Calu3 (cell line): ENCODE data around the gene APOBEC3G. TPM values are rescaled to one million over a fixed set of nuclear protein-coding genes. Genes with fewer than 3 reads are reported as not detected.

Experiments
- BruUV-seq: library from RNA; stranded (reverse); fragments of 400-500 nt; replicated peaks from 2 replicates; lab custom pipeline; 2021; lab: Mats Ljungman, UMichigan
- CTCF ChIA-PET: fragments of 300-600 bp; sonication (Branson Sonifier 250); formaldehyde crosslinking; loops from one replicate; lab custom pipeline; 2022; ENCODE audit warnings: antibody characterized with exemption; lab: Charles Lee
- DNase-seq: peaks from one replicate; pipeline ENCODE4 v3.0.0; 2022
- H3K27ac Mint-ChIP-seq: one replicate; pipeline ENCODE4 v1.8.0; 2022; ENCODE audit warnings: mixed read lengths; ENCODE audit not compliant: unreplicated experiment
- H3K27me3 Mint-ChIP-seq: one replicate; pipeline ENCODE4 v1.8.0; 2022; ENCODE audit warnings: mixed read lengths; ENCODE audit not compliant: unreplicated experiment
- H3K36me3 Mint-ChIP-seq: one replicate; pipeline ENCODE4 v1.8.0; 2022; ENCODE audit warnings: mild to moderate bottlenecking, moderate library complexity, mixed read lengths; ENCODE audit not compliant: insufficient read depth, unreplicated experiment
- H3K4me1 Mint-ChIP-seq: one replicate; pipeline ENCODE4 v1.8.0; 2022; ENCODE audit warnings: mild to moderate bottlenecking, low read depth, mixed read lengths; ENCODE audit not compliant: unreplicated experiment
- H3K4me3 Mint-ChIP-seq: one replicate; pipeline ENCODE4 v1.8.0; 2022; ENCODE audit warnings: mild to moderate bottlenecking, low read depth, moderate library complexity, mixed read lengths; ENCODE audit not compliant: unreplicated experiment
- H3K9me3 Mint-ChIP-seq: one replicate; pipeline ENCODE4 v1.8.0; 2022; ENCODE audit warnings: low read depth, mixed read lengths; ENCODE audit not compliant: unreplicated experiment
- intact Hi-C: fragments of 100-400 bp; cut with micrococcal nuclease; formaldehyde crosslinking; loops from one replicate; pipeline ENCODE4 v1.10.0; 2022; ENCODE audit not compliant: unreplicated experiment
- total RNA-seq: library from RNA; stranded (reverse); gene quantifications from 2 replicates; pipeline ENCODE4 v1.2.3, GENCODE V29; 2022
- TF ChIP-seq, protein P1 (sequence below): fragments of 200-600 bp; IDR thresholded peaks from one replicate; pipeline ENCODE4 v1.8.0; 2022; ENCODE audit warnings: antibody characterized with exemption; ENCODE audit not compliant: unreplicated experiment

APOBEC3G gene
- total RNA-seq, 1 experiment from 2014 or later, result 12.3 TPM

DNA sequence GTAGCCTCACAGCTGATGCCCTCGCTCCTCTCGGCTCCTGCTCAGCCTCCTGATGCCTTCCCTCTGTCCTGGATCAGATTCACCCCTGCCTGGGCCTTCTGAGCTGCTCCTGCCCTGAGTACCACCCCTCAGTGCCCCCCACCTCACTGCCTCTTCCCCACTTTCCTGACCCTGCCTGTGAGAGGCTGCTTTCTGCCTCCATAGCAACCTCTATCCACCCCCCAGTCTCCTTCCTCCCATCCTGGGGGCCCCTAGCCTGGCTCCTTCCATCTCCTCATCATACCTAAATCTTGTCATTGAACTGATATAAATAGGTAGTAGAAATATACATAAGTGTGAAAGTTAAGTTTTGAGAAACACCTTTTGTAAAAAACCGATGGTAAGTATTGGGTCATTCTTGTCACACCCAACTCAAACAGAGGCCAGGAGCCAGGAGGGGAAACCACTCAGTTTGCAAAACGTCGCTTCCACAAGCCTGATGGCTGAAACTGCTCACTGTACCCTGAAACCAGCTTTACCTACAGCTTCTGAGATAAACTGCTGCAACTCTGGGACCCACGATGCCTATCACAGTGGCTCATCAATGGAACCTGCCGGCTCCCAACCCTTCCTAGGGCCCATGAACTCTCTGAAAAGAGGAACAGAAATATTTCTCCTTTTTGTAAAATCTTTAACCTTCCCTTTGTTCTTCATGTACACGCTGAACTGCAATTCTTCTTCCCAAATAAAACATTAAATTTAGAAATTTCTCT is 15.2 kb downstream of the APOBEC3G start:
- Mint-ChIP-seq H3K27ac (no peak overlapping the region), H3K9me3 (no peaks in the 10 kb centered on the region), H3K27me3 (peaks cover 20% of the 10 kb centered on the region), H3K4me1 (no peaks in the 10 kb centered on the region), H3K4me3 (no peak overlapping the region), H3K36me3 (no peaks in the 10 kb centered on the region)
- BruUV-seq, result no TSS peak
- intact Hi-C loops, result no loop called here
- no peak for DNase-seq
- CTCF ChIA-PET, result no interaction called here
- TF ChIP-seq, protein P1, sequence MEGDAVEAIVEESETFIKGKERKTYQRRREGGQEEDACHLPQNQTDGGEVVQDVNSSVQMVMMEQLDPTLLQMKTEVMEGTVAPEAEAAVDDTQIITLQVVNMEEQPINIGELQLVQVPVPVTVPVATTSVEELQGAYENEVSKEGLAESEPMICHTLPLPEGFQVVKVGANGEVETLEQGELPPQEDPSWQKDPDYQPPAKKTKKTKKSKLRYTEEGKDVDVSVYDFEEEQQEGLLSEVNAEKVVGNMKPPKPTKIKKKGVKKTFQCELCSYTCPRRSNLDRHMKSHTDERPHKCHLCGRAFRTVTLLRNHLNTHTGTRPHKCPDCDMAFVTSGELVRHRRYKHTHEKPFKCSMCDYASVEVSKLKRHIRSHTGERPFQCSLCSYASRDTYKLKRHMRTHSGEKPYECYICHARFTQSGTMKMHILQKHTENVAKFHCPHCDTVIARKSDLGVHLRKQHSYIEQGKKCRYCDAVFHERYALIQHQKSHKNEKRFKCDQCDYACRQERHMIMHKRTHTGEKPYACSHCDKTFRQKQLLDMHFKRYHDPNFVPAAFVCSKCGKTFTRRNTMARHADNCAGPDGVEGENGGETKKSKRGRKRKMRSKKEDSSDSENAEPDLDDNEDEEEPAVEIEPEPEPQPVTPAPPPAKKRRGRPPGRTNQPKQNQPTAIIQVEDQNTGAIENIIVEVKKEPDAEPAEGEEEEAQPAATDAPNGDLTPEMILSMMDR, result no peak

DNA sequence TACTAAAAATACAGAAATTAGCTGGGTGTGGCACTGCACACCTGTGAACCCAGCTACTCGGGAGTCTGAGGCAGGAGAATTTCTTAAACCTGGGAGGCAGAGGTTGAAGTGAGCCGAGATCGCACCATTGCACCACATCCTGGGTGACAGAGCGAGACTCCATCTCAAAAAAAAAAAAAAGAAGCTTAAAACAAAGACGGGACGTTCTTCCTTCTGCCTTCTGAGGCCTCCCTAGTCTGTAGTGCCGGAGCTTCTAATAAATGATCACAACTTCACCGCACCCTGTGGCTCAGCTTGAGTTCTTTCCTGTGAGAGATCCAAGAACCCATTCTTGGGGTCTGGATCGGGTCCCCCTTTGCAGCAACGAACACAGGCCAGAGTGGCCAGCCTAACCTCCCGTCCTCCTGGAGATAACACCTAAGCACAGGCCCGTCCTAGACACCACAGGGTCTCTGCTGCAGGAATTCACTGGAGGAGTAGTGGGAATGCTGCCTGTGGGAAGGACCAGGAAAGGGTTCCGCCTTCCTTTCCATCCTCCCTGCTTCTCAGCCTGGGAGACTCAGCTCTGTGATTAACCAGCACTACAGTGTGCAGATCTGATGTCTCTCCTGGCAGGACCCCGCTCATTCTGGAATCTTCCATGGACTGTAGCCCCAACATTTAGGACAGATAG is 17.8 kb downstream of the APOBEC3G start:
- CTCF ChIA-PET, result no interaction called here
- H3K9me3 Mint-ChIP-seq, result no peaks in the 10 kb centered on the region
- no peak overlapping the region for H3K27ac Mint-ChIP-seq
- H3K36me3 Mint-ChIP-seq, result no peaks in the 10 kb centered on the region
- intact Hi-C loops, result loop anchor here (2.0 kb wide), 1 partner anchor 40 kb away; no protein-coding TSS in a partner anchor
- no peak overlapping the region for H3K4me3 Mint-ChIP-seq
- H3K27me3 Mint-ChIP-seq, result peaks cover 20% of the 10 kb centered on the region
- TF ChIP-seq, protein P1, result no peak
- BruUV-seq, result no TSS peak
- no peak for DNase-seq
- no peaks in the 10 kb centered on the region for H3K4me1 Mint-ChIP-seq

DNA sequence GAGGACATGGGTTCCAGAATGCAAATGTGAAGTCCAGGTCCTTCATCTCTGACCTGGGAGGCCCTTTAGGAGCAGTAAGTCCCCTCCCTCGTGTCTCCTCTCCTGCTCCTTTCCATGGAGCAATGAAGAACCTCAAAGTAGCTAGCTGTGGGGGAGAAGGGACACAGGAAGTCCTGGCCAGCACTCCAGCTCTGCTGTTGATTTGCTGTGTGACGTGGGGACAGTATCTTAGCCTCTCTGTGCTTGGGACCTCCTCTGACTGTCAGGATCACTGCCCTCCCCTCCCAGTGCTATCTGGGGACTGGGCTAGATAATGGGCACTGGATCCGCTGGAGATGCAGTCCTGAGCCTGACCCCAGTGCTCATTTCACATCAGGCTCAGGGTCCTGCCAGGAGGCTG is 18.9 kb downstream of the APOBEC3G start:
- no peak overlapping the region for H3K27ac Mint-ChIP-seq
- peaks cover 20% of the 10 kb centered on the region for H3K27me3 Mint-ChIP-seq
- no peak for DNase-seq
- H3K4me1 Mint-ChIP-seq, result no peaks in the 10 kb centered on the region
- BruUV-seq, result no TSS peak
- no peaks in the 10 kb centered on the region for H3K9me3 Mint-ChIP-seq
- CTCF ChIA-PET, result no interaction called here
- no peaks in the 10 kb centered on the region for H3K36me3 Mint-ChIP-seq
- H3K4me3 Mint-ChIP-seq, result no peak overlapping the region
- TF ChIP-seq, protein P1, result no peak
- intact Hi-C loops, result loop anchor here (2.0 kb wide), 1 partner anchor 41 kb away; no protein-coding TSS in a partner anchor

DNA sequence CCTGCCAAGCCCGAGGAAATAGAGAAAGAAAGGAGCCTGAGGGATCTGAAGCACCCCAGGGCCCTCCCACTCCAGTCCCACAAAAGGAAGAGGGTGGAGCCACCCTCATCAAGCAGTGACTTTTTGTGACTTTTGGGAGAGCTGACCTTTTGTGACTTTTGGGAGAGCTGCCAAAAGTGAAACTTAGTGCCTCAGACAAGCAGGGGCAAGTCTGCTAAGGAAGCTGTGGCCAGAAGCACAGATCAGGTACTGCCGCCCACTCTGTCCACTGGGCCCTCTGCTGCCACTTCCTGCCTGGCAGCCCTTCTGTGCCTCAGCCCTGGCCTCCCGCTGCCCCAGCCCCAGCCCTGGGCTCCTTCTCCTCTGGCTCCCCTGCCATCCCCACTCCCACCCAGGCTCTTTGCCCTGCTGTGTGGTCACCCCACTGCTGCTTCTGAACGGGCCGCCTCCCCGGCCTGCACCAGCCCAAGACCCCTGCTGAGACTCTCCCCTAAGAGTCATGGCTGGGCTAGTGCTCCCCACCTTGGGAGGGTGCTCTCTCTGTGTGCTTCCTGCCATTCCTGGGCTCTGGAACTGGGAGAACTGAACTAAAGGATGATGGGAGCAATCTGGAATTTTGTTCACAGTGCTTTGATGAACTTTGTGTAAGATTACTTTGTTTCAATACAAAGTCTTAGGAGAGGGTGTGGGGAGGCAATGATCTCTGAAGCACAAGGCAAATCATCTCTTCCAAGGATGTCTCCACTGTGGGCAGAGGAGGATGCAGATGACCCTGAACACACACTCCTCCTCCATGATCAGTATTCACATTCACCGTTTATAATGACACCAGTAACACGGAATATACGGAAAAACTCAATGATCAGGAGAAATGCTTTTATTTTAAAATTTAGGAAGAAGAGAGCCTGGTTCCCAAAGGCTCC is 20.3 kb downstream of the APOBEC3G start, which contains the start of gene APOBEC3H:
Gene APOBEC3H, plus strand, starts transcription at position 147 of the 923 bp plus-strand sequence. CDS start 3,035 bp downstream, outside the sequence.
- H3K4me1 Mint-ChIP-seq, result no peaks in the 10 kb centered on the region
- no peak within 1 kb of the TSS for H3K27ac Mint-ChIP-seq
- no TSS peak for BruUV-seq
- no peak within 1 kb of the TSS for H3K4me3 Mint-ChIP-seq
- CTCF ChIA-PET, result no interaction called here
- intact Hi-C loops, result no loop called here
- peaks cover 9% of the 10 kb centered on the region for H3K27me3 Mint-ChIP-seq
- no peaks in the 10 kb centered on the region for H3K36me3 Mint-ChIP-seq
- TF ChIP-seq, protein P1, result no peak
- no peaks in the 10 kb centered on the region for H3K9me3 Mint-ChIP-seq
- peak; percentile 21 for DNase-seq
